ENCODE results near the gene SULT1C3.

The SULT1C3 gene

DNA sequence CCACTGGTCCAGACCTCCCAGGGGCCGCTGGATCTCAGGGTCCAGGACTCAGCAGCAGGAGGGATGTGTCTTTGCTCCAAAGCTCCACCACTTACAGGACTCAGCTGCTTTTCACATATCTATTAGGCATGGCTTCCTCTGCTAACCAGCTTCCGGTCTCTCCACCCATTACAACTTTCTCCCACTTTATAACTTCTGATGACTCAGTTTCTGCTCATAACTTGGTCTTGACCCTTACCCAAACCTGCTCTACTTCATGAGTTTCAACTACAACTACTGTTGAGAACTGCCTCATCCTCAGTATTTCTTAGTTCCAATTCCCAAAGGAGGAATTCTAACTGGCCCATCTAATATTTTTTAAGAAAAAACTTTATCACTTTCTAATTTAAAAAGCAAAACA lies 66.1 kb downstream of the SULT1C3 start:
- no peak for DNase-seq (ENCODE audit: extremely low spot score)
- no peak for TF ChIP-seq L3MBTL2 (conservative IDR thresholded peaks at IDR 0.05)
- TF ChIP-seq FOXM1 (IDR thresholded peaks at IDR 0.05; ENCODE audit: borderline replicate concordance) = no peak
- no peak for TF ChIP-seq ELF4 (IDR thresholded peaks at IDR 0.05)
- TF ChIP-seq LEF1 (IDR thresholded peaks at IDR 0.05; ENCODE audit: borderline replicate concordance) = no peak
- TF ChIP-seq TARDBP (IDR thresholded peaks at IDR 0.05) = no peak
- POLR2A ChIA-PET = no interaction called here
- CTCF ChIA-PET = interaction anchor here (0.7 kb wide), 1 partner anchor 228 kb away, joined by 3 read pairs; no protein-coding TSS in a partner anchor

DNA sequence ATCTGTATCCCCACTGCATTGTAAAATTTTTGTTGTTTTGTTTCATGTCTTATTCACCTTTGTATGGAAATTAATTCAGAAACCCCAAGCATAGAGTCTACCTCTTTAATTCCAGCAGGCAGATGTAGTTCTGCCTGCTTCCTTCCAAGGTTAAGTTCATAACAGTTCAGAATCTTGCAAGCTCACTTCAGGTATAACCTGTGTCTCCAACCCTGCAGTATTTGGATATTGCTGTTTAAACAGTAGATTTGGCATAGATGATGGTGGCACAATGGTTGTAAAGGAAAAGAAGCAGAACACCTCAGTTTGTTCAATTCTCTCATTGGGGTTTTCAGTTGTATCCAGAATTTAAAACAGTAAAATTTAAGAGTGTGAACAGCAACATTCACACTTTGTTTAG lies 70.1 kb downstream of the SULT1C3 start:
- TF ChIP-seq CTBP1 (IDR thresholded peaks at IDR 0.05; ENCODE audit: borderline replicate concordance) = no peak
- ChIA-PET POLR2A (no interaction called here), CTCF (interaction anchor here (0.7 kb wide), 2 partner anchors 126 to 1022 kb away, joined by 3 read pairs; no protein-coding TSS in a partner anchor)
- DNase-seq (ENCODE audit: extremely low spot score) = no peak

Measured in HEK293T (cell line).